H1 (cell line): Measurements from ENCODE around the gene IL1RAP. TPM values are rescaled to one million over a fixed set of nuclear protein-coding genes. Genes with fewer than 3 reads are reported as not detected.

ENCODE experiments used
- EZH2 ChIP-seq: fragments of 200-600 bp; sonication (generic); IDR thresholded peaks from 2 replicates; pipeline ENCODE4 v1.7.1; 2012; ENCODE audit warnings: low read depth, mild to moderate bottlenecking, moderate library complexity, low read length, inconsistent platforms; ENCODE audit not compliant: severe bottlenecking
- GTF2F1 ChIP-seq: IDR thresholded peaks from 2 replicates; pipeline ENCODE4 v1.6.1; 2012; ENCODE audit warnings: low read depth, low read length, improper control_type of control experiment, borderline replicate concordance
- polyA plus RNA-seq, 7 experiments: library from polyadenylated mRNA; depleted of rRNA in 3 of 7; stranded (reverse) in 5 of 7; unstranded in 2 of 7; fragments of >200 nt in 5 of 7; fragments of 200-250 nt in 2 of 7; gene quantifications; 1 replicate in 5 of 7; 2 replicates in 1 of 7; 4 replicates in 1 of 7; pipeline versions ENCODE4 v1.2.1 to v1.2.3, GENCODE V29; 2011 to 2013; ENCODE audit warnings: missing spikeins in 2 of 7, mixed read lengths in 2 of 7
- total RNA-seq: library from RNA; stranded (reverse); fragmentation: NEBNext Ultra II Directional; extraction: Animal tissue kit (Norgen Biotek cat#: 25700); gene quantifications from 2 replicates; pipeline ENCODE4 v1.2.1, GENCODE V29; 2021
- TF ChIP-seq, protein P1 (sequence below): IDR thresholded peaks from 2 replicates; pipeline ENCODE4 v1.6.1; 2011; ENCODE audit warnings: low read length, improper control_type of control experiment
- TF ChIP-seq, protein P2 (sequence below): IDR thresholded peaks from 2 replicates; pipeline ENCODE4 v1.6.1; 2012; ENCODE audit warnings: low read length, inconsistent platforms

Gene IL1RAP
- total and polyA plus RNA-seq, 2 of the 8 experiments (the other 6 are each of a cell fraction or from before 2014, with no cell fraction given) = 2.4 to 3.9 TPM

DNA sequence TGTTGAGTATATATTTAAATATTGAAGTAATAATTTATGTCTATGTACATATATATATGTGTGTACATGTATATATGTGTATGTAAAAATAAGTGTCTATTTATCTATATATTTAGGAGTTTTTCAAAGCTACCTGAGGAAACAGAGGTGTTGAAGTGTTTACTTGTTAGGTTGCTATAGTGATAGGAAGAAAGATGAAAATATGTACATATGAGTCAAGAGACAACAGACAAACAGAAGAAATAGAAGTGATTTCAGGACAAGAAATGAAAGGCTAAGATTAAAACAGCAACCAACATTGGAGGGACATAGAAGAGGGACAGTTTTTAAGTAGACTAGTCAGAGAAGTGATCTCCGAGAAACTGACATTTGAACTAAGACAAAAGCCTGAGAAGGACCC, 11.1 kb downstream of the IL1RAP start (continued):
- TF ChIP-seq, protein P1, sequence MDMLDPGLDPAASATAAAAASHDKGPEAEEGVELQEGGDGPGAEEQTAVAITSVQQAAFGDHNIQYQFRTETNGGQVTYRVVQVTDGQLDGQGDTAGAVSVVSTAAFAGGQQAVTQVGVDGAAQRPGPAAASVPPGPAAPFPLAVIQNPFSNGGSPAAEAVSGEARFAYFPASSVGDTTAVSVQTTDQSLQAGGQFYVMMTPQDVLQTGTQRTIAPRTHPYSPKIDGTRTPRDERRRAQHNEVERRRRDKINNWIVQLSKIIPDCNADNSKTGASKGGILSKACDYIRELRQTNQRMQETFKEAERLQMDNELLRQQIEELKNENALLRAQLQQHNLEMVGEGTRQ = no peak
- no peak for TF ChIP-seq EZH2
- TF ChIP-seq GTF2F1 = no peak
- TF ChIP-seq, protein P2, sequence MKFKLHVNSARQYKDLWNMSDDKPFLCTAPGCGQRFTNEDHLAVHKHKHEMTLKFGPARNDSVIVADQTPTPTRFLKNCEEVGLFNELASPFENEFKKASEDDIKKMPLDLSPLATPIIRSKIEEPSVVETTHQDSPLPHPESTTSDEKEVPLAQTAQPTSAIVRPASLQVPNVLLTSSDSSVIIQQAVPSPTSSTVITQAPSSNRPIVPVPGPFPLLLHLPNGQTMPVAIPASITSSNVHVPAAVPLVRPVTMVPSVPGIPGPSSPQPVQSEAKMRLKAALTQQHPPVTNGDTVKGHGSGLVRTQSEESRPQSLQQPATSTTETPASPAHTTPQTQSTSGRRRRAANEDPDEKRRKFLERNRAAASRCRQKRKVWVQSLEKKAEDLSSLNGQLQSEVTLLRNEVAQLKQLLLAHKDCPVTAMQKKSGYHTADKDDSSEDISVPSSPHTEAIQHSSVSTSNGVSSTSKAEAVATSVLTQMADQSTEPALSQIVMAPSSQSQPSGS = no peak
